CD1c-positive myeloid dendritic cell (primary cell): Measurements from ENCODE around the gene HTATSF1.

Source experiments
- DNase-seq: peaks from one replicate; pipeline ENCODE4 v3.0.0-alpha.2; 2016; ENCODE audit errors: extremely low spot score

The HTATSF1 gene, protein sequence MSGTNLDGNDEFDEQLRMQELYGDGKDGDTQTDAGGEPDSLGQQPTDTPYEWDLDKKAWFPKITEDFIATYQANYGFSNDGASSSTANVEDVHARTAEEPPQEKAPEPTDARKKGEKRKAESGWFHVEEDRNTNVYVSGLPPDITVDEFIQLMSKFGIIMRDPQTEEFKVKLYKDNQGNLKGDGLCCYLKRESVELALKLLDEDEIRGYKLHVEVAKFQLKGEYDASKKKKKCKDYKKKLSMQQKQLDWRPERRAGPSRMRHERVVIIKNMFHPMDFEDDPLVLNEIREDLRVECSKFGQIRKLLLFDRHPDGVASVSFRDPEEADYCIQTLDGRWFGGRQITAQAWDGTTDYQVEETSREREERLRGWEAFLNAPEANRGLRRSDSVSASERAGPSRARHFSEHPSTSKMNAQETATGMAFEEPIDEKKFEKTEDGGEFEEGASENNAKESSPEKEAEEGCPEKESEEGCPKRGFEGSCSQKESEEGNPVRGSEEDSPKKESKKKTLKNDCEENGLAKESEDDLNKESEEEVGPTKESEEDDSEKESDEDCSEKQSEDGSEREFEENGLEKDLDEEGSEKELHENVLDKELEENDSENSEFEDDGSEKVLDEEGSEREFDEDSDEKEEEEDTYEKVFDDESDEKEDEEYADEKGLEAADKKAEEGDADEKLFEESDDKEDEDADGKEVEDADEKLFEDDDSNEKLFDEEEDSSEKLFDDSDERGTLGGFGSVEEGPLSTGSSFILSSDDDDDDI

DNA sequence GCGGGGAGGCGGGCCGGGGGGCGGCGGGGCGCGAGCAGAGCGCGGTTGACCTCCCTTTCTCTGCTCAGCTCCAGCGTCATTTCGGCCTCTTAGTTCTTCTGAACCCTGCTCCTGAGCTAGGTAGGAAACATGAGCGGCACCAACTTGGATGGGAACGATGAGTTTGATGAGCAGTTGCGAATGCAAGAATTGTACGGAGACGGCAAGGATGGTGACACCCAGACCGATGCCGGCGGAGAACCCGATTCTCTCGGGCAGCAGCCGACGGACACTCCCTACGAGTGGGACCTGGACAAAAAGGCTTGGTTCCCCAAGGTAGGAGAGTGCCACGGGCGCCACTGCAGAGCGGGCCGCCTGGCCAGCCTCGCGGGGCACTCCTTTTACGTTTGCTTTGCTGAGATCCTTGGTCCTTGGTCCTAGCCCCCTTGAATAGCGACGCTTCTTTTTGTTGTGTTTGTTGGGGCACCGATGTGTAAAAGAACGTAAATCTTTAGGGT lies at the start of gene HTATSF1:
TSS of gene HTATSF1 (plus strand) at position 37 of the 497 bp plus-strand sequence. CDS start at position 130, 93 bp downstream.
- DNase-seq: no peak

DNA sequence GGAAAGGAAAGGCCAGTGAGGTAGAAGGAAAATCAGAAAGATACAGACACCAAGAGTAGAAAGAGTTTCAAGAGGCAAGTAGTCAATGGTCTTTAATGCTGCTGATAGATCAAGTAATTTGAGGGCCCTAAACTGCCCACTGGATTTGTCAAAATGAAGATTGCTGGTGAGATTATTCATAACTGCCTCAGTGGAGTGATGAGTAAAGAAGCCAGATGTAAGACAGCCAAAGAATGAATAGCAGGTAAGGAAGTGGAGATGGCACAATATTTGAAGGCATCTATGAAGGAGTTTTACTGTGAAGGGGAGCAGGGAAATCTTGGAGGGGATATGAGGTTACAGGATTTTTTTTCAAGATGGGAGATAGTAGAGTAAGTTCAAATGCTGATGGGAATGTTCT lies 49.4 kb upstream of the HTATSF1 start:
- DNase-seq: no peak

DNA sequence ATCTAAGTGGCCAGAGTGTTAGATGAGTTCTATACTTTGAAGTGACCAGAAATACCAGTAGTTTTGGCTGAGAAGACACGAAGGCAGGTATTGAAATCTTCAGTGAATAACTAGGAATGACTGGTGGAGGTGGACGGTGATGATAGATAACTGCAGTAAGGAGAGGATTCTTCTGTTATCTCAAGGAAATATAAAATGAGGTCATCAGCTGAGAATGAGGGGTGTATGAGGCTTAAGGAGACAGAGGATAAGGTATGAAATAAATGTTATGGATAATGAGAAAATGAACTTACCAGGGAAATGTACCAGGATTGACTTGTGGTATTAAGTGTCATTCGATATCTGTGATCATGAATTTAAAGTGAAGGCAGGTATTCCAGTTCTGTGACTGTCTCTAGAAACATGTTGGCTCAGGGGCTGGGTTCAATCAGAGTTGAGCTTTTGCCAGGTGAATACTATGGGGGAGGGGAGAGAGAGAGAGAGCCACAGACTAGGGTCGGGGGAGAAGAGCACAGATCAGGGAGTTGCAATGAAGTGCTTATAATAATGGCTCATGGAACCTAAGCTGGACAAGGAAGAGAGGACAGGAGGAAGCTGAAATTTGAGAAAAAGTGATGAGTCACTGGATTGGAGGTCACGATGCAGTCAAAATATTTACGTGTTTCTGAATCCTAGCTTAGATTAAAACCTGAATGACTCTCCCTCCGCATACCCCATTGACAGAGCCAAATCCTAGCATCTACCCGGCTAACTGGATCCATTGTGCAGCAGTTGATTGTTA lies 47.2 kb upstream of the HTATSF1 start:
- DNase-seq: no peak

DNA sequence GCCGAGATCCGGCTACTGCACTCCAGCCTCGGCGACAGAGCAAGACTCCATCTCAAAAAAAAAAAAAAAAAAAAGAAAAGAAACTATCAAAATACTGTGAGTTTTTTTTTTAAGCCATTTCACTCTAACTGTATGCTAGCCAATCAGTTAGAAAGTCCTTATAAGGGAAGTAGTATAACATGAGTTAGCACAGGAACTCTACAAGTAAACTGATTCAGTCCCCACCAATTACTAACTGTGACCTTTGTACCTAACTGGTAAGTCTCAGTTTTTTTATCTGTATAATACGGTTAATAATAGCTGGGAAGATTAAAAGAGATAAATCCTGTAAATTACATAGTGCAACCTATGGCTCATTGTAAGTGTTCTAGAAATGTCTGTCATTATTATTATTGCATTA lies 44.8 kb upstream of the HTATSF1 start:
- DNase-seq: no peak

DNA sequence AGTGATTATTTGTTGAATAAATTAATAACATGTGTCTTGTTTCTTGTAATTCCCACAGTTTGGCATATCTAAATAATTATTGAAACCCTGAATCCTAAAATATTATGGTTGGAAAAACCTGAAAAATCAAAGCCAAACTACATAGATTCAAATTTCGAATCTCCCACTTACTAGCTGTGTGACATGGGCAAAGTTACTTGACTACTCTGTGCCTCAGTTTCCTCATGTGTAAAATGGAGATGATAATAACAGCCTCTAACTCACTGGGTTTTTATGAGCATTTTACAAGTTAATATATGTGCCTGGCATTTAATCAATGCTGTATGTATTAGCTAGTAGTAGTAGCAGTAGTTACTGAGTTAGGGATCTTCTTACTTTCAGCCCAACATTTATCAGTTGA lies 44.3 kb upstream of the HTATSF1 start:
- no peak for DNase-seq

DNA sequence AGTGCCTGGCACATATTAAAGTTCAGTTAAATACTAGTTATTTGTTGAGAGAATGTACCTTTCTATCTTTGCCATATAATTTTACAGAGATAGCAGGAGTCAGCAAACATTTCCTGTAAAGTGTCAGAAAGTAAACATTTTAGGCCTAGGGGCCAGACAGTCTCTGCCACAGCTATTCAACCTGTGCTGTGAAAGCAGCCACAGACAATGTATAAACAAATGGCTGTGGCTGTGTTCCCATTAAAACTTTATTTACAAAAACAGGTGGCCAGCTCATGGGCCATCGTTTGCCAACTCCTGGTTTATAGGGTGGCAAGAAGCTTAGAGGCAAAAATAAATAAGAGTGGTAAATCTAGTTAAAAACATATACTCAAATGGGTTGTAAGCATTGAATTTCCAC lies 43.6 kb upstream of the HTATSF1 start:
- DNase-seq: no peak

DNA sequence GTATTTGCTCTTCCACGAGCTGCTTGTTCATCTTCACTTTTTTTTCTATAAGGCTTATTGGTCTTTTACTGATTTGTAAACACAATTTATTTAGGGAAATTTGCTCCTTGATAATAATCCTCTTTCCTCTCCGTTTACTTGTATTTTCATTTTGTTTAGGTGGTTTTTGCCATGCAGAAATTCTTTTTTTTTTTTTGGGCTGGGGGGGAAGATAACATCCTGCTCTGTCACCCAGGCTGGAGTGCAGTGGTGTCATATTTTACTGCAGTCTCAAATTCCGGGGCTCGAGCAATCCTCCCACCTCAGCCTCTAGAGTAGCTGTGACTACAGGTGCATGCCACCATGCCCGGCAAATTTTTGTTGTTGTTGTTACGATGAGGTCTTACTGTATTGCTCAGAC lies 41.3 kb upstream of the HTATSF1 start:
- no peak for DNase-seq

DNA sequence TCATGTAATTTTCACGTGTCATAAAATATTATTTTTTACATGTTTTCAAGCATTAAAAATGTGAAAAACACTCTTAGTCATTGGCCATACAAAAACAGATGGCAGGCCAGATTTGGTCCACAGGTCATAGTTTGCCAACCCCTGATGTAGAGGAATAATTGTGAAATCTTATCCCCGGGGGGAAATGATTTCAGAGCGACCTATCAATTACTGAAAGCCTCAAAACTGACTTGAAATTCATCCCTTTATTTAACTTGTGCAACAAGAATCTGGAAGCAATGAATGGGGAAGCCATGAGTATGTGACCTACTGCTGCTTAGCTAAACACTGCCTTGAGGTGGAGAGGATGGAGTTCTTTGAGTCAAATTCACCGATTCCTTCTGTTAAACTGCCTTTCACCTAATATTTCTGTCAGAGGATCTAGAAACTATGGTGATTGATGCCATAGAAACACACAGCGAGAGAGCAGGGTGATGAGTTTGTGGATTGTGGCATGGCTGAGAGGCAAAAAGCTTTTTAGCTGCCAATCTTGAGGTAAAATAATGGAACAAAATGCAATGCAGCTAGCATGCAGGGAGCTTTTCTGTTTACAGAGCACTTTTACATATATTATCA lies 40.0 kb upstream of the HTATSF1 start:
- no peak for DNase-seq

DNA sequence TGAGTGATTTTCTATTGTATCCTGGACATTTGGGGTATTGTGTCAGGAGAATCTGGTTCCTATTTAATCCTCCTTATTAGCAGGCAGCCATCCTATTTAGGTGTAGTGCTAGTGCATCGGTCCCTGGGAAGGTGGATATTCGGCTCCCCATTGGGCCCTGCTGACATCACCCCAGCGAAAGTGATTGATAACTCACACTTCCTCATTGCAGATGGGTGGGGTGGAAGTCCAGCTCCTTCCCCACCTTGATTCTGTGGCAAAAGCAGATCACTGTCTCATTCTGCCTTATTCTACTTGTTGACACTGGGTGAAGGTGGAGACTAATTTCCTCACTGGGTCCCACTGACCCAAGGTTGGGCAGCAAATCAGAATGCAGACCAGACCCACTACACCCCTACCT lies 32.8 kb upstream of the HTATSF1 start:
- DNase-seq: no peak

DNA sequence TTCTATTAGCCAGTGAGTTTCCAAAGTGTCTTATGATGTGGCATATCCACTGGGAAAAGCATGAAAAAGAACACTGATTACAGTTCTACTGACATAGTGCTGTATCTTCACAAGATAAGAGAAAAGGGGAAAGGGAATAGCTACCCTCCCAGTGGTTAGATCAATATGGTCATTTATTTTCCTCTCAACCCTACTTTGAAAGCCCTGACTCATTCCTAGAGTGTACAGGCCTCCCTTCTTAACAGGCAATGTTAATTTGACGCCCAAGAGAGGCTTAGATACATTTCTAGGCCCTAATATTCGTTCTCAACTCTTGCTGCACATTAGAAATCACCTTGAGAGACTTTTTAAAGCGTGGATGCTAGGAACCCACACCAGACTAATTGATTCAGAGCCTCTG lies 30.1 kb upstream of the HTATSF1 start:
- no peak for DNase-seq

DNA sequence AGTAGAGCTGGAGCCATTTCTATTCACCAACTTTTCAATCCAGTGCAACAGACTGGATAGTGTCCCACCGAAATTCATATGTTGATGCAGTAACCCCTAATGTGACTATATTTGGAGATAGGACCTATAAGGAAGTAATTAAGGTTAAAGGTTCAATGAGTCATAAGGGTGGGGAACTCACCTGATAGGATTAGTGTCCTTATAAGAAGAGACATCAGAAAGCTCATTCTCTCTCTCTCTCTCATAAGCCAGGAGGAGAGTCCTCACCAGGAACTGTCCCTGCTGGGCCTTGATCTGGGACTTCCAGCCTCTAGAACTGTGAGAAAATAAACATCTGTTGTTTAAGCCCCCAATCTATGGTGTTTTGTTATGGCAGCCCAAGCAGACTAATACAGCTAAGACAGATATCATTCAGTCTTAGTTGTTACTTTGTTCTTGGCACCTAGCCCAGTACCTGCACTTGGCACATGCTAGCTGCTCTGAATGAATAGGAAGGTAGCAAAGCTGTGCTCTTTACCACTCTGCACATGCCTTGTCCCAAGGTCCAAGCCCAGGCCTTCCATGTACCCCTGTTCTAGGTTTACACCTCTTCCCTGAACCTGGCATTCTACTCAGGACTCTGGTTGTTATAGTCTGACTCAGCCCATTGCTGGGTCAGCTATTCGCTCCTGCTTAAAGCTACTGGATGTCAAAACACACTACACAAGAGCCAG lies 28.8 kb upstream of the HTATSF1 start:
- DNase-seq: no peak

DNA sequence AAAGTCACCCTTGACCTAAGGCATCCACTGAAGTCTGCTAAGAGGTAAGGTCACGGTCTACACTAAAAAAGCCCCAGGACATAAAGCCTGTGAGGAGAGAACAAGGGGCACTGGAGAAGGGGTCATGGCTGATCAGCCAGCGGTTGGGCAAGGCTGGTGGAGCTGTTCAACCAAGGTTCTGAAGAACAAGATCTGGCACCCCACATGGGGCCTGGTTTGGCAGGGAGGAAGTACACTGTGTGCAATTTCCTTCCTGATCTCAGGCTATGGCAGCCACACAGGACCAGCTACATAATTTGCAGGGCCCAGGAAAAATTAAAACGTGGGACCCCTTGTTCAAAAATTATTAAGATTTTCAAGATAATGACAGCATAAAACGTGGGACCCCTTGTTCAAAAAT lies 23.7 kb upstream of the HTATSF1 start:
- no peak for DNase-seq

DNA sequence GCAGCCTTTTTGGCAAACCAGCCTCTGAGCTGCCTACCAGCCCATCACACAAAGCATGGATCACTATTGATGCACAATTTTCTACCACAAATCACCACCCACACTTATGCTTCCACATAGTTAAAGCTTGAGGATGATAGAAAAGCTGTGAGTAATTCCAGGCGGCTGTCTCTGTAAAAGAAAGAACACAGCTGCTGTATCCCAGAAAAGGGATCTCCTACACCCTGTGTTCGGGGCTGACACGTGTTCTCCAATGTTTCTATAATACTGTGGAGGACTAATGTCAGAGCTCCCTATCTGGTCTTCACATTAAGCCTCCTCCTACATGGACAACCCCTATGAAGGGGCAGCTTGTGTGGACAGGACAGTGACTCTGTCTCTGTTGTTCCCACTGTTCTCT lies 22.2 kb upstream of the HTATSF1 start:
- DNase-seq: no peak

DNA sequence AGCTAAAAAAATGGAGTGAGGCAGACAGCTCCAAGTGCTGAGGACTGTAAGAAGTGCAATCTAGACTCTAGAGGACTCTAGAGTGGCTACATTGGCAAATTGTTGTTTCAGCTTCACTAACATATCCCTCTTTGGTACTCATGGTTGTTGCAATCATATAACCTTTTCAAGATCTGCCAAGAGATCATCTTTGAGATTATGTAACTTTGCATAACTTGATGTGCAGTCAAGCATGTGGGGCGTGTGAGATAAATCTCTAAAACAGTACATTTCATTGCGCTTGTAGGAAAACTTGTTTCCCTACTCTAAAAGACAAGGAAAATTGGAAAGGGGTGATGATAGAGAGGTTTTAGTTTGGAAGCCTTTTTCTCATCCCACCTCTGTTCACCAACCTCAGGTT lies 20.9 kb upstream of the HTATSF1 start:
- no peak for DNase-seq

DNA sequence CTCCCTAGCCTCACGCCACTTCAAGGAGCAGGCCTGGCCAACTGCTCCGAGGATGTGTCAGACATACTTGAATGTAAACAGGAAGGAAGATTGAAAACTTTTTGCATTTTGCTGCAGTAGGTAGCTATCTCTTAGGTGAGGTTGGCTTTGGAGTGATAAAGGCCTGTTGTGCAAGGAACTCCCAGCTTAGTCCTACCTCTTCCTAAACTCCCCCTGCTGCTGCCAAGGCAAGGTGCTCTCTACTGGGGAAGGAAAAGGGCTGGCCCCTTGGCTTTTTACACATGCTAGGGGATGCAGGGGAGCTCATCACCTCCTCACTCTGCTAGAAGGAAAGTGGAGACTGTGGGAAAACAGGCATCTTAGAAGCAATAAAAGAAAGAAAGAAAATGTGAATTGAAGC lies 20.4 kb upstream of the HTATSF1 start:
- DNase-seq: no peak

DNA sequence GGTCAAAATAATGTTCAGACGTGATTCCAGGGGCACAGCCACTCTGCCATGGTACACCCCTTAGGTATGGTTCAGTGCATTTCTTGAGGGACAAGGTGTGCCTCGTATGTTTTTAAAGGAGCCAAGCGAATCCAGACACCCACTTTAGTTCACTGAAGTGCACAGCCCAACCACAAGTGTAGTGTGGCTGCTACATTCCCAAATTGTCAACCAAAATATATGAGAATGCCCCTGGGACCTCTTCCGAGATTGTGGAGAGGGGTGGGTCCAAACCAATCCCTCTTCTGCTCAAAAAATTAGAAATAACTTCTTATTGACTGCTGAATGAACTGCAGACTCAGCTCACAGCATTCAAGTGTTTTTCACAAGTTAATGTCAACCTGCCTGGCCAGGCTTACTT lies 17.0 kb upstream of the HTATSF1 start:
- DNase-seq: no peak

DNA sequence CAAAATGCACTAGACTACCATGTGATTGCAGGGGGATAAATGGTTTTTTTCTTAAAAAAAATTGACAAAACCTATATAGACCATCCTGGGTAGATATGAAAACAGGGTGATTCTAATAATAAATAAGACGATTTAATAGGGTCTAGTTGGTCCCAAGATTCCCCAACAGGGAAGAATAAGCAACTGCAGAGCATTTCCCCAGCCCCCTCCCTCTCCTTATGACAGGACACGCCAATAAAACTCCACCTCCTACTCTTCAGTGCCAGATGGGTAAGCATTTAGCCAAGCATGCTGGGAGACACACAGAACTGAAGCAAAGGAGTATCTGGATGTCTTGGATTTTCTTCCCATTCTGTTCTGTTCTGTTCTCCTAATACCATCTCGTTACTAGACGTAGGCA lies 9.7 kb upstream of the HTATSF1 start, which contains the start of gene BRS3:
TSS of gene BRS3 (plus strand) at position 301 of the 400 bp plus-strand sequence. CDS start 168 bp downstream, outside the sequence.
- DNase-seq: no peak

DNA sequence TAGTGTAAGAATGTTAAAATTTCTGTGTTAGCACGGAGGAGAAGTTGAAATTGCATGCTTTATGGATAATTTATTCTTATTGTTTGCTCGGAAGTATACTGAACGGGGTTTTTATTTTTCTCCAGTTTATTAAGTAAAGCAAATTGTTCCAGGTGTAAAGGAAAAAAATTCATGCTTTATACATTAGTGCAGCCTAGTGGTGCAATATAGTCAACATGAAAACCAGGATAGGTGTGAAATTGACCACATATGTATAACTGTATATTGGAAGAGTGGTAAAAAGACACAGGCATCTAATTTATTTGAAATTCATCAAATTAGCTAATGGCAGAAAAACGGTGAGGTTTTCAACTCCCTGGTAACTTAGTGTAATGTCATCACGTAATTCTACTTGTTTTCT lies 8.7 kb upstream of the HTATSF1 start:
- DNase-seq: no peak

DNA sequence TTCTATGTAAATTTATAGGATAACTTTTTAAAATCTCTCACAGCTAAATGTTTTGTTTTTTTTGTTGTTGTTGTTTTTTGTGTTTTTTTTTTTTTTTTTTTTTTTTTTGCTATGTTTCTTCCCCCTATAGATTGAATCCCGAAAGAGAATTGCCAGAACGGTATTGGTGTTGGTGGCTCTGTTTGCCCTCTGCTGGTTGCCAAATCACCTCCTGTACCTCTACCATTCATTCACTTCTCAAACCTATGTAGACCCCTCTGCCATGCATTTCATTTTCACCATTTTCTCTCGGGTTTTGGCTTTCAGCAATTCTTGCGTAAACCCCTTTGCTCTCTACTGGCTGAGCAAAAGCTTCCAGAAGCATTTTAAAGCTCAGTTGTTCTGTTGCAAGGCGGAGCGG lies 5.6 kb upstream of the HTATSF1 start:
- no peak for DNase-seq

DNA sequence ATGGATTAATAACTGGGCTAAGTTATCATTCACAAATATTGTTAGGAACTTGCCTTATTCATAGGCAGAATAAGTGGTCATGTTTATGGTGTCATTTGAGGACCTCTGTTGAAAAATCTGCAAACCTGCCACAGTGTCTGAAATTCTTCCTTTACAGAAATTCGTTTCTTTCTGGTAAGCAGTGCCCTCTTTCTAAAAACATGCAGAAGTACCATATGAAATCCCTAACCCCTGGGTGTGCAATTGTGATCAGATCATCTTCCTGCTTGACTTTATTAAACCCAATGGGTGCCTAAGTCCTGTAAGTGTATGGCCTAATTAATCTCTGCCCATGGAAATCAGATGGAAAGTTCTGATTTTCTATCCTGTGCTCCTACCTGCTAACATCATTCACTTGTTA lies 4.4 kb upstream of the HTATSF1 start:
- no peak for DNase-seq

DNA sequence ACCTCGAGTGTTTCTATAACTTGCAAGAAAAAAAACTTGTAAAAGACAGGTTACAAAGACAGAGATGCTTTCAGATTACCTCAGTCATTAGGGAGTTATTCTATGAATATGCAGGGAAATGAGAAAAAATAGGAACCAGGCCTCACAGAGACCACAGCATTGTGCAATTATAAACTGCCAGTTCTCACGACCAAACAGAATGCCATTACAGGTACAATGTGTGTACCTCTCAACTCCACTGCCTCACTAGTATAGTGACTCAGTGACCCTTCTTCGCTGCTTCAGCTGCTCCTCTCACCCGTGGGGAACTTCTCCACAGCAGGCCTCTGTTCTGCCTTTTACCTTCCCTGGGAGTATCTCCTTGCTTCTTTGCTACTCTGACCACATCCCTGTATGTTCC lies 2.3 kb upstream of the HTATSF1 start:
- DNase-seq: peak; percentile 46
